HepG2 (cell line): ENCODE measurements around the gene LEMD3. TPM values are rescaled to one million over a fixed set of nuclear protein-coding genes. Genes with fewer than 3 reads are reported as not detected.

Source experiments
- ATAC-seq: fragments of 200-7000 bp; cut with Tn5 transposase; 3 replicates; pipeline ENCODE4 v1.9.1; 2020; ENCODE audit warnings: mild to moderate bottlenecking, moderate library complexity
- BruUV-seq: library from RNA; stranded (reverse); fragments of 400-500 nt; replicated peaks from 2 replicates; lab custom pipeline; 2021; lab: Mats Ljungman, UMichigan
- CTCF ChIA-PET: fragments of 300-600 bp; formaldehyde crosslinking; extraction: SDS; loops from one replicate; lab custom pipeline; 2021; ENCODE audit warnings: low total read pairs, inconsistent platforms, low intra/inter-chr PET ratio; lab: Yijun Ruan, JAX
- POLR2A ChIA-PET: fragments of 350-600 bp; sonication (Branson Sonifier 250); formaldehyde crosslinking; loops from one replicate; lab custom pipeline; 2020; ENCODE audit warnings: antibody characterized with exemption, inconsistent platforms; lab: Yijun Ruan, JAX
- DNase-seq: peaks from one replicate; pipeline ENCODE4 v3.0.0-alpha.2; 2015; ENCODE audit warnings: low spot score
- FAIRE-seq: peaks from 3 replicates; lab custom pipeline; 2011; peaks lifted over from hg19 to GRCh38; lab: Jason Lieb, UNC
- H2AFZ ChIP-seq: one replicate; pipeline ENCODE4 v1.6.1; 2011; ENCODE audit warnings: low read length, inconsistent platforms
- H3K27ac ChIP-seq: fragments of 300-600 bp; 3 replicates; pipeline ENCODE4 v1.8.0; 2011; ENCODE audit warnings: mixed run types, mild to moderate bottlenecking, mixed read lengths, low read length, inconsistent platforms; ENCODE audit not compliant: insufficient read depth; ENCODE audit errors: extremely low read length
- H3K27me3 ChIP-seq, 2 experiments: fragments of 200-600 bp in 1 of 2; 2 replicates in 1 of 2; 3 replicates in 1 of 2; pipeline versions ENCODE4 v1.6.0 to v1.8.0; 2011; ENCODE audit warnings: low read length in 2 of 2, mild to moderate bottlenecking in 2 of 2, moderate library complexity in 2 of 2, inconsistent platforms in 1 of 2; ENCODE audit not compliant: insufficient read depth in 2 of 2, control insufficient read depth in 1 of 2
- H3K36me3 ChIP-seq, 2 experiments: fragments of 200-600 bp in 1 of 2; replicated peaks in 1 of 2; 2 replicates in 1 of 2; 3 replicates in 1 of 2; pipeline versions ENCODE4 v1.5.1 to v1.8.0; 2011; ENCODE audit warnings: low read length in 2 of 2, inconsistent platforms in 1 of 2; ENCODE audit not compliant: insufficient read depth in 2 of 2, control insufficient read depth in 1 of 2
- H3K4me1 ChIP-seq: 2 replicates; pipeline ENCODE4 v1.5.1; 2012; ENCODE audit warnings: low read length, inconsistent platforms; ENCODE audit not compliant: insufficient read depth
- H3K4me2 ChIP-seq: 2 replicates; pipeline ENCODE4 v1.6.0; 2011; ENCODE audit warnings: low read depth, low read length, inconsistent platforms
- H3K4me3 ChIP-seq, 3 experiments: fragments of 200-600 bp in 1 of 3; sonication (generic), shearing (Covaris generic) in 1 of 3; replicated peaks in 1 of 3; 2 replicates each; pipeline ENCODE4 v1.5.1; 2011 to 2016; ENCODE audit warnings: low read length in 3 of 3, inconsistent platforms in 2 of 3, low read depth in 2 of 3, mild to moderate bottlenecking in 2 of 3, control low read depth in 1 of 3, mixed read lengths in 1 of 3; ENCODE audit not compliant: insufficient read depth in 1 of 3
- H3K79me2 ChIP-seq: one replicate; pipeline ENCODE4 v1.6.1; 2011; ENCODE audit warnings: low read length, inconsistent platforms; ENCODE audit not compliant: insufficient read depth
- H3K9ac ChIP-seq: 2 replicates; pipeline ENCODE4 v1.6.0; 2011; ENCODE audit warnings: mild to moderate bottlenecking, low read depth, low read length, inconsistent platforms; ENCODE audit not compliant: insufficient read depth
- H3K9me3 ChIP-seq: 2 replicates; pipeline ENCODE4 v1.5.1; 2012; ENCODE audit warnings: mild to moderate bottlenecking, low read length
- H4K20me1 ChIP-seq: 2 replicates; pipeline ENCODE4 v1.6.0; 2011; ENCODE audit warnings: inconsistent platforms, mild to moderate bottlenecking, low read length, moderate library complexity; ENCODE audit not compliant: insufficient read depth
- HDAC1 ChIP-seq: sonication (generic); formaldehyde crosslinking; IDR thresholded peaks from 2 replicates; pipeline ENCODE4 v1.5.1; 2020; ENCODE audit warnings: mild to moderate bottlenecking, missing genetic modification reagents
- HNF1A ChIP-seq, 2 experiments: sonication (generic) in 1 of 2; formaldehyde crosslinking in 1 of 2; IDR thresholded peaks; 2 replicates each; pipeline versions ENCODE4 v1.4.0 to v1.6.1; 2016 to 2020; ENCODE audit warnings: borderline replicate concordance in 1 of 2, low read depth in 1 of 2, mild to moderate bottlenecking in 1 of 2, missing genetic modification reagents in 1 of 2
- WGBS: methylation state at CpG from one replicate; pipeline ENCODE4 v1.1.6; 2017; ENCODE audit warnings: low lambda C conversion rate; 5-methylcytosine and 5-hydroxymethylcytosine counted together
- in situ Hi-C: cut with HindIII; loops from 2 replicates; pipeline ENCODE4 v1.10.0; 2017; ENCODE audit warnings: low pct_unique_long_range_greater_than_20kb; ENCODE audit not compliant: extremely low pct_ligation_motif_present
- intact Hi-C: fragments of 100-400 bp; cut with micrococcal nuclease; formaldehyde crosslinking; loops from one replicate; pipeline ENCODE4 v1.10.0; 2022; ENCODE audit not compliant: unreplicated experiment
- polyA plus RNA-seq, 8 experiments: library from polyadenylated mRNA; depleted of rRNA in 3 of 8; stranded (reverse) in 7 of 8; unstranded in 1 of 8; fragments of >200 nt; fragmentation: Illumina TruSeq in 4 of 8; extraction: Trizol in 4 of 8; gene quantifications; 2 replicates each; pipeline versions ENCODE4 v1.2.1 to v1.2.3, GENCODE V29; 2011 to 2016; ENCODE audit warnings: low read depth in 4 of 8, missing spikeins in 1 of 8, mixed read lengths in 1 of 8; ENCODE audit not compliant: insufficient read depth in 1 of 8
- total RNA-seq, 5 experiments: library from RNA; depleted of rRNA; stranded (reverse); fragments of >200 nt; fragmentation: Illumina TruSeq; extraction: Trizol; gene quantifications; 2 replicates each; pipeline ENCODE4 v1.2.3, GENCODE V29; 2016; ENCODE audit warnings: low read depth in 1 of 5

Gene LEMD3
- total and polyA plus RNA-seq, 2 of the 13 experiments (the other 11 are each of a cell fraction or from before 2014, with no cell fraction given) = 9.3 to 18.7 TPM

GRCh38 chr12:65199604-65200003 is 30.2 kb downstream of the LEMD3 start (continued):
- TF ChIP-seq HDAC1 (CRISPR knock-in tag) = no peak

GRCh38 chr12:65200007-65200665 is 30.8 kb downstream of the LEMD3 start:
- no peak for FAIRE-seq

More at GRCh38 chr12:65200007-65200665, 30.8 kb downstream of the LEMD3 start:
- Histone ChIP-seq H3K4me3 (no peak overlapping the region), H2AFZ (no peak overlapping the region), H4K20me1 (peaks cover 12% of the 10 kb centered on the region), H3K4me1 (no peaks in the 10 kb centered on the region), H3K36me3 (no peaks in the 10 kb centered on the region), H3K9ac (no peak overlapping the region), H3K27me3 (no peaks in the 10 kb centered on the region; a peak in 1 of 5 replicates), H3K79me2 (peaks cover 49% of the 10 kb centered on the region), H3K4me2 (no peak overlapping the region), H3K9me3 (no peaks in the 10 kb centered on the region), H3K27ac (no peak overlapping the region)
- no peak for TF ChIP-seq HNF1A (IDR thresholded peaks at IDR 0.05; ENCODE audit: low read depth)
- TF ChIP-seq HNF1A (CRISPR knock-in tag; IDR thresholded peaks at IDR 0.05; ENCODE audit: borderline replicate concordance) = no peak
- in situ Hi-C loops = no loop called here
- ChIA-PET POLR2A (no interaction called here), CTCF (no interaction called here)
- WGBS = 98% methylated on average over 6 of the region's 6 CpGs
- intact Hi-C loops = no loop called here
- no peak for ATAC-seq
- BruUV-seq = no TSS peak
- DNase-seq = no peak
